K562 (cell line): Measurements from ENCODE around the gene DLGAP1.

Experiments used
- POLR2G ChIP-seq: fragments of 200-400 bp; formaldehyde crosslinking; IDR thresholded peaks from 2 replicates; pipeline ENCODE4 v1.6.1; 2017; ENCODE audit warnings: low read depth, mild to moderate bottlenecking, antibody characterized with exemption, low read length, moderate library complexity
- TF ChIP-seq, protein P1 (sequence below): sonication (generic); formaldehyde crosslinking; IDR thresholded peaks from 2 replicates; pipeline ENCODE4 v1.8.1; 2023; ENCODE audit warnings: mild to moderate bottlenecking, missing genetic modification reagents
- TF ChIP-seq, protein P2 (sequence below): fragments of 250-450 bp; sonication (Bioruptor Pico); IDR thresholded peaks from 2 replicates; pipeline ENCODE4 v1.8.0; 2021; ENCODE audit warnings: borderline replicate concordance, mild to moderate bottlenecking, moderate library complexity; ENCODE audit not compliant: poor library complexity, severe bottlenecking

DNA sequence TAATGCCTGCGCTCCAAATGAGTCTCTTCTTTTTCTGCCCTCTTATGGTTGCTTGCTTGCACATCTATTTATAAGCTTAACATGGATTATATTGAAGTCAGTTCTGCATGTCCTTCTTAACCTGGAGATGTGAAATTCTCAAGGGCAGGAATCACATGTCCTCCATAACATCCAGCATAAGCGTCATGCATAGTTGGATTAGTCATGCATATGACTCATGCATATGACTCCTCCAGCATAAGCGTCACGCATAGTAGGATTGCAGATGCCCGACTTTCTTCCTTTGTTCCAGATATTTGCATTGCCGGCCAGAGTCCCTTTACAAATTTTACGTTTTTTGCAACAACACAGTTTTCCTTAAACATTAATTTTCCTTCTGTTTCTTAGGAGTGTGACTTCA, 696.6 kb downstream of the DLGAP1 start:
- TF ChIP-seq, protein P1, sequence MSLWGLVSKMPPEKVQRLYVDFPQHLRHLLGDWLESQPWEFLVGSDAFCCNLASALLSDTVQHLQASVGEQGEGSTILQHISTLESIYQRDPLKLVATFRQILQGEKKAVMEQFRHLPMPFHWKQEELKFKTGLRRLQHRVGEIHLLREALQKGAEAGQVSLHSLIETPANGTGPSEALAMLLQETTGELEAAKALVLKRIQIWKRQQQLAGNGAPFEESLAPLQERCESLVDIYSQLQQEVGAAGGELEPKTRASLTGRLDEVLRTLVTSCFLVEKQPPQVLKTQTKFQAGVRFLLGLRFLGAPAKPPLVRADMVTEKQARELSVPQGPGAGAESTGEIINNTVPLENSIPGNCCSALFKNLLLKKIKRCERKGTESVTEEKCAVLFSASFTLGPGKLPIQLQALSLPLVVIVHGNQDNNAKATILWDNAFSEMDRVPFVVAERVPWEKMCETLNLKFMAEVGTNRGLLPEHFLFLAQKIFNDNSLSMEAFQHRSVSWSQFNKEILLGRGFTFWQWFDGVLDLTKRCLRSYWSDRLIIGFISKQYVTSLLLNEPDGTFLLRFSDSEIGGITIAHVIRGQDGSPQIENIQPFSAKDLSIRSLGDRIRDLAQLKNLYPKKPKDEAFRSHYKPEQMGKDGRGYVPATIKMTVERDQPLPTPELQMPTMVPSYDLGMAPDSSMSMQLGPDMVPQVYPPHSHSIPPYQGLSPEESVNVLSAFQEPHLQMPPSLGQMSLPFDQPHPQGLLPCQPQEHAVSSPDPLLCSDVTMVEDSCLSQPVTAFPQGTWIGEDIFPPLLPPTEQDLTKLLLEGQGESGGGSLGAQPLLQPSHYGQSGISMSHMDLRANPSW (CRISPR knock-in tag), result no peak
- TF ChIP-seq POLR2G, result no peak
- TF ChIP-seq, protein P2, sequence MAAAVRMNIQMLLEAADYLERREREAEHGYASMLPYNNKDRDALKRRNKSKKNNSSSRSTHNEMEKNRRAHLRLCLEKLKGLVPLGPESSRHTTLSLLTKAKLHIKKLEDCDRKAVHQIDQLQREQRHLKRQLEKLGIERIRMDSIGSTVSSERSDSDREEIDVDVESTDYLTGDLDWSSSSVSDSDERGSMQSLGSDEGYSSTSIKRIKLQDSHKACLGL (CRISPR knock-in tag), result no peak
